ENCODE data around the gene TMEM125.

The TMEM125 gene

GRCh38 chr1:43269627-43270375 is at the start of gene TMEM125:
TMEM125 (plus strand) TSS chr1:43269983; CDS start chr1:43272723, 2,740 bp downstream.
- no peak for DNase-seq (ENCODE audit: low spot score)

- DNase-seq (ENCODE audit: low spot score) = no peak
Observed at GRCh38 chr1:43220905-43221778, 48.6 kb upstream of the TMEM125 start.

- no peak for DNase-seq (ENCODE audit: low spot score)
Observed at GRCh38 chr1:43221797-43222196, 48.0 kb upstream of the TMEM125 start.

- DNase-seq (ENCODE audit: low spot score) = no peak
Observed at GRCh38 chr1:43222879-43223278, 46.9 kb upstream of the TMEM125 start.

GRCh38 chr1:43225168-43225567 is 44.6 kb upstream of the TMEM125 start:
- peak; percentile 64 for DNase-seq (ENCODE audit: low spot score)

- DNase-seq (ENCODE audit: low spot score) = peak; percentile 54
Observed at GRCh38 chr1:43227143-43227764, 42.5 kb upstream of the TMEM125 start.

- no peak for DNase-seq (ENCODE audit: low spot score)
Observed at GRCh38 chr1:43229826-43230780, 39.7 kb upstream of the TMEM125 start.

GRCh38 chr1:43232074-43232473 is 37.7 kb upstream of the TMEM125 start:
- peak; percentile 10 for DNase-seq (ENCODE audit: low spot score)

GRCh38 chr1:43232482-43232881 is 37.3 kb upstream of the TMEM125 start:
- DNase-seq (ENCODE audit: low spot score) = no peak

GRCh38 chr1:43233631-43234030 is 36.2 kb upstream of the TMEM125 start:
- DNase-seq (ENCODE audit: low spot score) = no peak

- DNase-seq (ENCODE audit: low spot score) = no peak
Observed at GRCh38 chr1:43234267-43234666, 35.5 kb upstream of the TMEM125 start.

- no peak for DNase-seq (ENCODE audit: low spot score)
Observed at GRCh38 chr1:43235040-43235439, 34.7 kb upstream of the TMEM125 start.

GRCh38 chr1:43235451-43236121 is 34.2 kb upstream of the TMEM125 start:
- DNase-seq (ENCODE audit: low spot score) = no peak

- DNase-seq (ENCODE audit: low spot score) = no peak
Observed at GRCh38 chr1:43237121-43237520, 32.7 kb upstream of the TMEM125 start.

GRCh38 chr1:43238085-43238484 is 31.7 kb upstream of the TMEM125 start:
- peak; percentile 71 for DNase-seq (ENCODE audit: low spot score)

GRCh38 chr1:43238991-43239469 is 30.8 kb upstream of the TMEM125 start:
- no peak for DNase-seq (ENCODE audit: low spot score)

GRCh38 chr1:43239484-43239883 is 30.3 kb upstream of the TMEM125 start:
- DNase-seq (ENCODE audit: low spot score) = no peak

GRCh38 chr1:43241413-43241836 is 28.4 kb upstream of the TMEM125 start:
- peak; percentile 82 for DNase-seq (ENCODE audit: low spot score)

- no peak for DNase-seq (ENCODE audit: low spot score)
Observed at GRCh38 chr1:43243299-43243698, 26.5 kb upstream of the TMEM125 start.

- DNase-seq (ENCODE audit: low spot score) = no peak
Observed at GRCh38 chr1:43246466-43247213, 23.1 kb upstream of the TMEM125 start.

Measured in SW480 (cell line).